Prostate gland (tissue), 2 donors: ENCODE data around the gene UBALD2.

Experiments
- CTCF ChIP-seq, 4 experiments: fragments of 200-600 bp in 2 of 4; fragments of 450-650 bp in 2 of 4; sonication (generic) in 2 of 4; IDR thresholded peaks; 1 replicate in 3 of 4; 2 replicates in 1 of 4; pipeline ENCODE4 v1.5.1; 2016 to 2019; ENCODE audit warnings: antibody characterized with exemption in 4 of 4, mild to moderate bottlenecking in 2 of 4, moderate library complexity in 2 of 4
- POLR2A ChIP-seq: fragments of 450-650 bp; IDR thresholded peaks from one replicate; pipeline ENCODE4 v1.6.1; 2016; ENCODE audit warnings: antibody characterized with exemption, mild to moderate bottlenecking

GRCh38 chr17:76260669-76261068, 4.5 kb upstream of the UBALD2 start:
- TF ChIP-seq CTCF (IDR thresholded peaks at IDR 0.05) (no peak), POLR2A (no peak)
